GM18861 (cell line): ENCODE results near the gene WWOX.

Source experiments
- ATAC-seq: cut with Tn5 transposase; IDR thresholded peaks from one replicate; pipeline ENCODE4 v1.9.1; 2021; ENCODE audit not compliant: unreplicated experiment

WWOX gene

GRCh38 chr16:79131321-79132075 lies 1032.0 kb downstream of the WWOX start:
- ATAC-seq = no peak

DNA sequence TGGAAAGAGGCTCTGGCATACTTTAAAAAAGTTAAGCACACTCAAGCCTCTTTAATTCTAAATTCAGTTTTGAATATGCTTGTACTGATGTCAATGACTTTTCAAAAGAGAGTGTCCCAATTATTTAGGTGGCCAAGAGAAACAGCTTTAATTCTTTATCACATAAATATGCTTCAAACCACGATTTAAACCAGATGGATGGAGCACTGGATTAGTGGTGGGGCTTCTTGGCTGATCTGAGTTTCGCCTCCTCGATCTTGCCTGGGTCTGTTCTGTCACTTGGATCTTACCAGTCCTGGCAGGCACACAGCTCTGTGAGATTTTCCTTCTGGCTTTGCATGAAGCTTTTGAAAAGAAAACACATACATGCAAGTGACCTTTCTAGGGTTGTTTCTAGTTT lies 1033.2 kb downstream of the WWOX start:
- no peak for ATAC-seq

- ATAC-seq = no peak
Measured at GRCh38 chr16:79134300-79134699, 1034.8 kb downstream of the WWOX start.

DNA sequence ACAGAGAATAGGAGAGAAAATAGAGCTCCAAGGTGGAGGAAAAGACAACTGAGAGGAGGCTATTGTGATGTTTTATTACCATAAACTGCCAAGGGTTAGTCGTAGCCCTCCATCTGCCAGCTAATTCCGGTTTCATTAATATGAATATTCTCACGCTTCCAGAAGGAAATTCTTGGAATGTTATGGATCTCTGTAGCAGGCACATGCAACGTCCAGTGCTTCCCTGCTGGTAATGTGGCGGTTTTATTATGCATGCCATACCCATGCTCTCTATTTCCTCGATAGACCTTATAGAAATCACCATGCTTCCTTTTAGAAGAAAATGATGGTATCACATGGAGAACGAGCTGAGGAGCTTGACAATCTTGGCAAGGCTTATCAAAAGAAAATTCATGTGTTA lies 1037.5 kb downstream of the WWOX start:
- no peak for ATAC-seq

- no peak for ATAC-seq
Measured at GRCh38 chr16:79137426-79137939, 1038.0 kb downstream of the WWOX start.

DNA sequence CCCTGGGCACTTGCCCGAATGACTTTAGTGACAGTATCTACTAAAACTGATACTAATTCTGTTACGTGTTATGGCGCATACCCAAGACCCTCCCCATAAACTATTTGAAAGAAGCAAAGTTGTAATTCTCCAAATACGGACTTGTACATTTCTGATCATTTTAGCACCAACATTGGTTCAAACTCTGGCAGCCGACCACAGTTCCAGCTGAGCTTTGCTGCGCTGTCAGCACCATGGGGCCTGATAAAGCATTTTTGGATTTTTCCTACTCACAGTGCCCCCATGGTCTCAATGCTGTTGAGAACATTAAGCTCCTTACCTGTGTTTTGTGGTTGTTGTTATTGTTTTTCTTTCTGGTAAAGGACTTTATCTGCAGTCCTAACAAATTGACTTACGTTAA lies 1040.3 kb downstream of the WWOX start:
- no peak for ATAC-seq

DNA sequence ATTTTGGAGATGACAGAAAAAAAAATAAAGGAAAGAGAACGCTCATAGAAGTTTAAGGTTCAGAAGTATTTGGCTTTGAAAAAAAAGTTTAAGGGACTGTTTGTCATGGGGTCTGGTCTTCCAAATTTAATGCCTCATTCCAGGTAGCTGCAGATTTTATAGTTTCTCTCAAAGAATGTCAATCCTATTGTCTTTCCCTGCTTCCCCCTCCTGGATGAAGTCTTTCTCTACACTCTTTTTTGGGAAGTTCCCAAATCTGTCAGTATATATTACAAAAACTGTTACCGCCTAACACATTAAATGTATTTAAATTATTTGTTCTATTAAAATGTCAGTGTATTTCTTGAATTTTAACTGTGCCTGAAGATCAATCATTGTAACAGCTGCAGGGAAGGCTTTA lies 1043.6 kb downstream of the WWOX start:
- ATAC-seq = no peak

DNA sequence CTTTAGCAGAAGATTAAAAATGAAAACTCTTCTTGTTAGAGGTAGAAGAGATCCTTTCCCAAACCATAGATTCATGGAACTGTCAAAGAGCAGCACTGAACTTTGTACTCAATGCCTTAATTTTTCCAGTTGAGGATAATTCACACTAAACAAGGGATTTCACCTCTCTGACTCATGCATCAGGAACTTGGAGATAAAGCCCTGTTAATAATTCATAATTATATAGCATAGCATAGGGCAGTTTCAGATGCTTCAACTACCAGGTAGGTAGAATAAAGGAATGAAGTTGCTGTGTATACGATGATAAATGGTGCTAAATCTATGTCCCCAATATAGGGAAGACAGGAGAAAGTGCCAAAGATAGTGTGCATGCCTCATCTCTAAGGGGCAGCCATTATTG lies 1050.7 kb downstream of the WWOX start:
- no peak for ATAC-seq

GRCh38 chr16:79150632-79151310 lies 1051.3 kb downstream of the WWOX start:
- no peak for ATAC-seq

GRCh38 chr16:79154086-79154485 lies 1054.6 kb downstream of the WWOX start:
- no peak for ATAC-seq

DNA sequence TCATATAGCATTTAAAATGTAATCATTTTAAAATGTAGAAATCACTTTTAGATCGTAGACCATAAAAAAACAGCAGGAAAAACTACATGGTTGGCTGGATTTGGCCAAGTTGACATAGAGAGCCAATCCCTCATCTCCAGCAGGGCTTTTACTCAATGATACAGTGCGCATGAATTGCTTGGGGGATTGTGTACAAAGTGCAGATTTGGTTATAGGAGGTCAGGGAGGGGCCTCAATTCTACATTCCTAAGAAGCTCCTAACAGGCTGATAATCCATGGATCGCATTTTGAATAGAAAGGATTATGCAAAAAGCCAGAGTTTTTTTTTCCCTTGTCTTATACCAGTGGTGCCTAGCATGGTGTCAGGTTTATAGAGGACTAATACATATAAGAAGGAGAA lies 1056.0 kb downstream of the WWOX start:
- no peak for ATAC-seq

DNA sequence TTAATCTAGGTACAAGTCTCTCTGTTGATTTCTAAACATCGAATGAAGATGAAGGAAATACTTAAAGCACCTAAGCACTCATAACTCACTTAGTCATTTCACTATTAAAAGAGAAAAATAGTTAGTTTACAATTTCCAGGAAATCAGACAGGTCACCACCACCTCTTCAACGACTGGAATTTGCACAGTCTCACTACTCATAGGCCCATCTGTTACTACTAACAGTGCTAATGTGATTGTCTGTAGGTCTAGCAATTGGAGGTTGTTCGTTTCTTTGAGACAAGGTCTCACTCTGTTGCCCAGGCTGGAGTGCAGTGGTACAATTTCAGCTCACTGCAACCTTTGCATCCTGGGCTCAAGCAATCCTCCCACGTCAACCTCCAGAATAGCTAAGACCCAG lies 1056.5 kb downstream of the WWOX start:
- ATAC-seq = no peak

DNA sequence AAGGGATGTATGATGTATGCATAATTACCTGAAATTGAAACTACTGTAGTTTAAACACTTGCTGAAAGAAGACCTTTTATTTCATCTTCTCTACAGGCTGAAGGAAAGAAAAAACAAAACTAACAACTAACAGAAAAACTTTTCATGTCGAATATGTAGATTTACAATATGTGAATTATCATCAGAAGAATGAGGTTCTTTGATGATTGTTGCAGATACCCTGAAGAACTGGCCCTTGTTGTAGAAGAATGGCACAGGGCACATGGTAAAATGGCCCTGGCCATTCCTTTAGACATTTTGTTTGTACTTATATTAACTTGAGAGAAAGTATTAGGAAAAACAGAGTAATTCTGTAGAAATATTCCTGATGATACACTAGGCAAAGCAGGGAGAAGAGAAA lies 1057.3 kb downstream of the WWOX start:
- no peak for ATAC-seq

- no peak for ATAC-seq
Measured at GRCh38 chr16:79158337-79158736, 1058.9 kb downstream of the WWOX start.

- ATAC-seq = no peak
Measured at GRCh38 chr16:79159261-79160049, 1060.0 kb downstream of the WWOX start.

- no peak for ATAC-seq
Measured at GRCh38 chr16:79162977-79163376, 1063.5 kb downstream of the WWOX start.

DNA sequence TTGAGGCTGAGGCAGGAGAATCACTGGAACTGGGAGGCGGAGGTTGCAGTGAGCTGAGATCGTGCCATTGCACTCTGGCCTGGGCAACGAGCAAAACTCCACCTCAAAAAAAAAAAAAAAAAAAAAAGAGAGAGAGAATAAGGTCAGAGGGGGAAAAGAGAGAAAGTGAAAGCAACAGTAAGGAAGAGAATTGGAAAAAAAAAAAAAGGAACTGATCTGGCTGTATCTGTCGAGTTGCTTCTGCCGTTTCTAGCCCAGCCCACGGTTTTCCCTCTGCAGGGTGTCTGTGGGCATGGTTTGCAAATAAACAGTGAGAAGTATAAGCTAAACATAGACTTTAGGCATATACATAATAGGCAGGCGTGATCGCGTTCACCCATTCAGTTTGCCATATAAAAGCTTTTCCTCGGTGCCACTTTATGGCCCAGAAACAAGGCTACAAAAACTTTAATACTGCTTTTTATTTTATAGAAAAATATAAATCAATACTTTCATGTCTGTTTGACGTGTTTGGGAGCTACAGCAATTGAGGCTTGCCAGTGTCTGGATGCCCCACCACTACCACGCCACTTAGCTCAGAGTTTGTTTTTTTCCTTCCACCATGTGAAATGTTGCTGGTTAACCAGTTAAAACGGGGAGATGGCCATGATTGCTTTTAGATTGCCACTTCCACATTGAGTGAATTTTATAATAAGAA lies 1064.4 kb downstream of the WWOX start:
- ATAC-seq = no peak

DNA sequence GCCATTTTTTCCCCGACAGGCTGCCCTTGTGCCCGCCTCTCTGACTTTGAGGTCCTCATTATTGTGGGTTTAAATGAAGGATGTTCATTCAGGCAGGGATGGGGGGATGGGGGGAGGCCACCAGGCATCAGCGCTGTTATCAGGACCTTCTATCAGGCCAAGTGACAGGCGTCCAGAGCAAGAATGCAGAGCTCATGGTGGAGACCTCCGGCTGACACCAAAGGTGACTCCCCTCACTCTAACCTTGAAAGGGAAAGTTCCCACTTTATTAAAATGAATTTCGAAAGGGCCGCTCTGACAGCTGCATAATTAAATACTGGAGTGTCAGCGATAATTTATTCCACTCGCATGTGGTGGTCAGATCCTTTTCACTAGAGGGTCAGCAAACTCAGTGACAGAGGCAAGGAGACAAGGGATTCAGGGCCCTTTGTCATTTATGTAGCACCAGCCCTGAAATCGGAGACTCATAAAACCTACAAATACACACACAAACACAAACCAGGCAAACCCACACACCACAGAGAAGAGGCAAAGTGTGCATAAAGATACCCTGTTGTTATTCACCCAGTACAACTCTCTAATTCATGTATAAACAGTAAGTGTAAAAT lies 1065.0 kb downstream of the WWOX start:
- no peak for ATAC-seq

GRCh38 chr16:79165079-79165478 lies 1065.6 kb downstream of the WWOX start:
- no peak for ATAC-seq

- ATAC-seq = no peak
Measured at GRCh38 chr16:79165506-79165905, 1066.1 kb downstream of the WWOX start.

DNA sequence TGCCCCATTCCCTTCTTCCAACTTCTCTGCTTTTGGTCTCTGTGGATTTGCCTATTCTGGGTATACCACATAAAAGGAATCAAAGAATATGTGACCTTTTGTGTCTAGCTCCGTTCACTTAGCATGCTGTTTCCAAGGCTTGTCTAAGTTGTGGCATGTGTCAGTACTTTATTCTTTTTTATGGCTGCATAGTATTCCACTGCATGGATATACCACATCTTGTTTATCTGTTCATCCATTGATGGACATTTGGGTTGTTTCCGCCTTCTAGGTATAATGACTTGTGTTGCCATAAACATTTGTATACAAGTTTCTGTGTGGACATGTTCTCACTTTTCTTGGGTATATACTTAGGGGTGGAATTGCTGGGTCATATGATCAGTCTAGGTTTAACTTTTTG lies 1068.4 kb downstream of the WWOX start:
- no peak for ATAC-seq
